Measurements from ENCODE around the gene MRPL12.

The MRPL12 gene

GRCh38 chr17:81713556-81714411 lies 10.6 kb downstream of the MRPL12 start:
- Histone ChIP-seq H3K36me3 (ENCODE audit: insufficient read depth, low read length) (no peaks in the 10 kb centered on the region), H3K4me1 (ENCODE audit: insufficient read depth, low read length) (peaks cover 15% of the 10 kb centered on the region; the same call in 1 of the 2 replicates), H3K9me3 (ENCODE audit: control insufficient read depth, insufficient read depth, low read length) (no peaks in the 10 kb centered on the region), H3K9ac (ENCODE audit: low read depth, low read length) (peak overlapping the region; percentile 90; the same call in 1 of the 2 replicates)

DNA sequence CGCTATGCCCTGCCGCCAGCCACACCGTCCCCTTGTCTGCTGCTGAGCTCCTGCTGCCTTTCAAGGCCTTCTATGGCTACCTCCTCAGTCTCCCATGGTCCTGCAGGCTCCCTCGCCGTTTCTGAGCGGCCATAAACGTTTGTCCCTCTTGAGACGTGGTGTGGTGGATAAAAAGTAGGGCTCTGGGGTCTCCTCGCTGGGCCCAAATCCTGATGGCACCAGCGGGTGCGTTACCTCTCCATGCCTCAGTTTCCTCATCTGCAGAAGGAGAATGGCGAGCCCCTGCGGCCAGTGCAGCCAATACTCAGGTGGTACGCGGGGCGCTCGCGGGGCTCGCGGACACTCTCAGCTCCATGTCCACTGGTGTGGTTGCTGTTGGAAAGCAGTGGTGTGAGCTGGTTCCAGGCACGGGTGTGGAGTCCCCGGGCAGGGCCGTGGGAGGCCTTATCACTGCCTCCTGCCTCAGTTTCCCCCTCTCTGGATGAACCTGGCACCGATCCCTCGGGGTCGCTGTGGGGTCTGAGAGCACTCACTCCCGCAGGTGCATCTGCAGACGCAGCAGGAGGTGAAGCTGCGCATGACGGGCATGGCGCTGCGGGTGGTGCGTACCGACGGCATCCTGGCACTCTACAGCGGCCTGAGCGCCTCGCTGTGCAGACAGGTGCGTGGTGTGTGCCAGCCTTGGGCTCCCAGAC lies 11.4 kb downstream of the MRPL12 start:
- H3K36me3 ChIP-seq (ENCODE audit: insufficient read depth, low read length): no peaks in the 10 kb centered on the region
- no peak overlapping the region for H3K9ac ChIP-seq (ENCODE audit: low read depth, low read length)
- H3K9me3 ChIP-seq (ENCODE audit: control insufficient read depth, insufficient read depth, low read length): no peaks in the 10 kb centered on the region
- peaks cover 15% of the 10 kb centered on the region; the same call in 1 of the 2 replicates for H3K4me1 ChIP-seq (ENCODE audit: insufficient read depth, low read length)

- H3K36me3 ChIP-seq (ENCODE audit: insufficient read depth, low read length): no peaks in the 10 kb centered on the region
- no peak overlapping the region for H3K9ac ChIP-seq (ENCODE audit: low read depth, low read length)
- H3K9me3 ChIP-seq (ENCODE audit: control insufficient read depth, insufficient read depth, low read length): no peaks in the 10 kb centered on the region
- peaks cover 10% of the 10 kb centered on the region; the same call in 1 of the 2 replicates for H3K4me1 ChIP-seq (ENCODE audit: insufficient read depth, low read length)
Measured at GRCh38 chr17:81715107-81715871, 12.1 kb downstream of the MRPL12 start.

GRCh38 chr17:81715872-81716673 lies 12.9 kb downstream of the MRPL12 start:
- Histone ChIP-seq H3K36me3 (ENCODE audit: insufficient read depth, low read length) (no peaks in the 10 kb centered on the region), H3K9ac (ENCODE audit: low read depth, low read length) (no peak overlapping the region), H3K4me1 (ENCODE audit: insufficient read depth, low read length) (peaks cover 15% of the 10 kb centered on the region)

DNA sequence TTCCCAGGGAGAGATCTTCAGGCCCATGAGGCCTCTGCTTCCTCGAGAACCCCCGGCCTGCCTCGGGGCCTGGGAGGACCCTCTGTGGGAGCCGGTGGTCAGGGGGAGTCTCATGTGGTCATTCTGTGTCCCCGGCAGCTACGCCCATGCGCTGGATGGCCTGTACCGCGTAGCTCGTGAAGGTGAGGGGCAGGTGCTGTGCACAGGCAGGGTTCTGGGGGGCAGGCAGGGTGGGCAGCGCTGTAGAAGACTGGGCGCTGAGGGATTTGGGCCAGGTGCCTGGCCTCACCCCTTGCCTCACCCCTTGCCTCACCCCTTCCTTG lies 13.5 kb downstream of the MRPL12 start:
- Histone ChIP-seq H3K36me3 (ENCODE audit: insufficient read depth, low read length) (no peaks in the 10 kb centered on the region), H3K9me3 (ENCODE audit: control insufficient read depth, insufficient read depth, low read length) (no peaks in the 10 kb centered on the region), H3K4me1 (ENCODE audit: insufficient read depth, low read length) (peaks cover 18% of the 10 kb centered on the region), H3K9ac (ENCODE audit: low read depth, low read length) (no peak overlapping the region)

More at GRCh38 chr17:81715872-81716673, 12.9 kb downstream of the MRPL12 start:
- H3K9me3 ChIP-seq (ENCODE audit: control insufficient read depth, insufficient read depth, low read length): no peaks in the 10 kb centered on the region

- H3K4me1 ChIP-seq (ENCODE audit: insufficient read depth, low read length): peaks cover 22% of the 10 kb centered on the region
- no peaks in the 10 kb centered on the region for H3K36me3 ChIP-seq (ENCODE audit: insufficient read depth, low read length)
- H3K9ac ChIP-seq (ENCODE audit: low read depth, low read length): no peak overlapping the region
- no peaks in the 10 kb centered on the region for H3K9me3 ChIP-seq (ENCODE audit: control insufficient read depth, insufficient read depth, low read length)
Measured at GRCh38 chr17:81717049-81717765, 14.0 kb downstream of the MRPL12 start.

GRCh38 chr17:81717766-81718089 lies 14.6 kb downstream of the MRPL12 start:
- Histone ChIP-seq H3K9me3 (ENCODE audit: control insufficient read depth, insufficient read depth, low read length) (no peaks in the 10 kb centered on the region), H3K4me1 (ENCODE audit: insufficient read depth, low read length) (peaks cover 25% of the 10 kb centered on the region), H3K36me3 (ENCODE audit: insufficient read depth, low read length) (no peaks in the 10 kb centered on the region), H3K9ac (ENCODE audit: low read depth, low read length) (no peak overlapping the region)

DNA sequence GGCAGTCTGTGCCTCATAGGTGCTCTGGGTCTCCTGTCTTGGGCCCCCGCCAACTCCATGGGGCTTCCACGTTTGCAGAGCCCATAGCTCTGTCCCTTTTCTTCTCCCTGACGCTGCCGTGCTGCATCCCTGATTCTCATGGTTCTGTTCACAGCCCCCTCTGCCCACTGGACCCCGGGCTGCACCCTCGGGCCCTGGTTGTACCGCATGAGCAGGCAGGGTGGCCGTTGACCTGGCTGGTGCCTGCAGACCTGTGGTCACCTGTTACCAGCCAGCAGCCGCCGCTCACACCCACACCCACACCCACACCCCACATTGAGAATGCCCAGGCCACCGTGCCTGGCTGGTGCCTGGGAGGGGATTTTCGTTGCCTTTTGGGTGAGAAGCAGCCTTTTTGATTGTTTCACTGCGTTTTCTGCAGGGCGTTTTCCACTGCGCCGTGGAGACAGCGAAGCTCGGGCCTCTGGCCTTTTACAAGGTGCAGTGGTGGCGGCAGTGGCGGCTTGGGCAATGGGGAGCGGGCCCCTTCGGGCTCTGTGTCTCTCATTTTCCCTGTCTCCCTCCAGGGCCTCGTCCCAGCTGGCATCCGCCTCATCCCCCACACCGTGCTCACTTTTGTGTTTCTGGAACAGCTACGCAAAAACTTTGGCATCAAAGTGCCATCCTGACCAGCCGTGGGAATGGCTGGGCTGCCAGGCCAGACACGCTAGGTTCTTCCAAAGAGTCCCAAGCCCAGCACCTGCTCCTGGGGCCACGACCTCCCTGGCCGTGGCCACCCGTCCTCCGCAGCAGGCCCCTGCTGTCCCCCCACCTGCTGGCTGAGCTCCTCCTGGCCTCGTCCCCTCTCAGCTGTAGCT lies 16.5 kb downstream of the MRPL12 start:
- H3K36me3 ChIP-seq (ENCODE audit: insufficient read depth, low read length): no peaks in the 10 kb centered on the region
- peaks cover 22% of the 10 kb centered on the region for H3K4me1 ChIP-seq (ENCODE audit: insufficient read depth, low read length)
- H3K9ac ChIP-seq (ENCODE audit: low read depth, low read length): no peak overlapping the region
- no peaks in the 10 kb centered on the region for H3K9me3 ChIP-seq (ENCODE audit: control insufficient read depth, insufficient read depth, low read length)

DNA sequence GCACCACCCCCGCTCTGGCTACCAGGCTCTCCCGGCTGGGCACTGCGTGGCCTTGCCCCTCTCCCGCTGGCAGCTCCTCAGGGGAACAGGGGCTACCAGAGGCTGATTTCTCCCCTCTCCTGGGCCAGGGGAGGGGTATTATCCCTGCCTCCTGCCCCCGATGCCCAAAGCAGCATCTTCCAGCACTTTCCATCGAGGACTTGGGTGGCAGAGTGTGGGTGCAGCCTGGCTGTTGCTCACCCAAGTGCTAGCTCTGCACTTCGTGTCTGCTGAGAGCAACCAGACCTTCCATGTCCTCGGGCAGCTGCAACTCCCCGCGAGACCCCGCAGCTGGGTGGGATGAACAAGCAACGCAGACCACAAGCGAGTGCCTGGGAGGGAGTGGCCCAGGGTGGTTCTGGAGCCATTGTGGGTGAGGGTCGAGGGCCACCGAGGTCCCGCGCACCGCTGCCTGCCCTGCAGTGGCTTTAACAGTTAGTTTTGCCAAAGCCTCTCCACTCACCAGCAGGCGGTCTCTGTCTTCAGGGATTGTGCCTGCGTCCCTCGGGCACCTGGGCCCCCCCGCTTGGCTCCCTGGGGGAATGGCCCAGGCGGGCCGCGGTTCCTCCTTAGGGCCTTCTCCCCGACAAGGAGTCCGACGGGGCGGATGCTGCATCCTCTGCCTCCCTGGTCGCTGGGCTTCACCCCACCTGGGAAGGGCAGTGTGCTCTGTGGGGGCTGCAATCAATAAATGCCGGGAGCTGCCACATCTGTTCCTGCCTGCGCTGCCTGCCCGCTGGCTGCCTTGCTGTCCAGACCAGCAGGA lies 17.3 kb downstream of the MRPL12 start:
- Histone ChIP-seq H3K36me3 (ENCODE audit: insufficient read depth, low read length) (no peaks in the 10 kb centered on the region), H3K9ac (ENCODE audit: low read depth, low read length) (no peak overlapping the region), H3K4me1 (ENCODE audit: insufficient read depth, low read length) (peaks cover 22% of the 10 kb centered on the region), H3K9me3 (ENCODE audit: control insufficient read depth, insufficient read depth, low read length) (no peaks in the 10 kb centered on the region)

GRCh38 chr17:81722184-81723120 lies 19.3 kb downstream of the MRPL12 start:
- H3K4me1 ChIP-seq (ENCODE audit: insufficient read depth, low read length): peaks cover 22% of the 10 kb centered on the region
- H3K36me3 ChIP-seq (ENCODE audit: insufficient read depth, low read length): no peaks in the 10 kb centered on the region
- H3K9me3 ChIP-seq (ENCODE audit: control insufficient read depth, insufficient read depth, low read length): no peaks in the 10 kb centered on the region
- no peak overlapping the region for H3K9ac ChIP-seq (ENCODE audit: low read depth, low read length)

- Histone ChIP-seq H3K36me3 (ENCODE audit: insufficient read depth, low read length) (no peaks in the 10 kb centered on the region), H3K4me1 (ENCODE audit: insufficient read depth, low read length) (peaks cover 22% of the 10 kb centered on the region), H3K9ac (ENCODE audit: low read depth, low read length) (no peak overlapping the region), H3K9me3 (ENCODE audit: control insufficient read depth, insufficient read depth, low read length) (no peaks in the 10 kb centered on the region)
Measured at GRCh38 chr17:81723651-81724209, 20.6 kb downstream of the MRPL12 start.

Measured in ES-I3 (cell line).